ENCODE results near the gene EYA2.
"Not testable (repeated sequence)": the region's sequence is repeated elsewhere in the genome, so short reads cannot be mapped to it uniquely, and the experiment has no call there.

EYA2 gene

GRCh38 chr20:46930640-46931339, 36.1 kb downstream of the EYA2 start:
- DNase-seq (ENCODE audit: low read depth in 2 of 2): no peak

- no peak for DNase-seq (ENCODE audit: low read depth in 2 of 2)
These were observed 37.1 kb downstream of the EYA2 start for GRCh38 chr20:46931699-46932098.

- DNase-seq (ENCODE audit: low read depth in 2 of 2): not testable (repeated sequence)
These were observed 37.8 kb downstream of the EYA2 start for GRCh38 chr20:46932439-46932838.

- no peak for DNase-seq (ENCODE audit: low read depth in 2 of 2)
These were observed 38.5 kb downstream of the EYA2 start for GRCh38 chr20:46933150-46933549.

- no peak for DNase-seq (ENCODE audit: low read depth in 2 of 2)
These were observed 40.2 kb downstream of the EYA2 start for GRCh38 chr20:46934746-46935287.

GRCh38 chr20:46935394-46936017, 40.9 kb downstream of the EYA2 start:
- no peak for DNase-seq (ENCODE audit: low read depth in 2 of 2)

GRCh38 chr20:46936415-46937156, 41.9 kb downstream of the EYA2 start:
- DNase-seq (ENCODE audit: low read depth in 2 of 2): no peak

- DNase-seq (ENCODE audit: low read depth in 2 of 2): no peak
These were observed 42.5 kb downstream of the EYA2 start for GRCh38 chr20:46937157-46937523.

- DNase-seq (ENCODE audit: low read depth in 2 of 2): no peak
These were observed 43.0 kb downstream of the EYA2 start for GRCh38 chr20:46937533-46938226.

- no peak for DNase-seq (ENCODE audit: low read depth in 2 of 2)
These were observed 43.8 kb downstream of the EYA2 start for GRCh38 chr20:46938434-46938833.

- DNase-seq (ENCODE audit: low read depth in 2 of 2): no peak
These were observed 44.7 kb downstream of the EYA2 start for GRCh38 chr20:46939031-46939965.

- no peak for DNase-seq (ENCODE audit: low read depth in 2 of 2)
These were observed 46.0 kb downstream of the EYA2 start for GRCh38 chr20:46940616-46941015.

GRCh38 chr20:46941404-46941803, 46.8 kb downstream of the EYA2 start:
- DNase-seq (ENCODE audit: low read depth in 2 of 2): no peak

- DNase-seq (ENCODE audit: low read depth in 2 of 2): no peak
These were observed 49.4 kb downstream of the EYA2 start for GRCh38 chr20:46943861-46944591.

GRCh38 chr20:46945465-46945864, 50.8 kb downstream of the EYA2 start:
- no peak for DNase-seq (ENCODE audit: low read depth in 2 of 2)

- no peak for DNase-seq (ENCODE audit: low read depth in 2 of 2)
These were observed 51.6 kb downstream of the EYA2 start for GRCh38 chr20:46946181-46946624.

- no peak for DNase-seq (ENCODE audit: low read depth in 2 of 2)
These were observed 52.2 kb downstream of the EYA2 start for GRCh38 chr20:46946796-46947195.

- DNase-seq (ENCODE audit: low read depth in 2 of 2): no peak
These were observed 53.4 kb downstream of the EYA2 start for GRCh38 chr20:46948081-46948480.

GRCh38 chr20:46951405-46951804, 56.8 kb downstream of the EYA2 start:
- no peak for DNase-seq (ENCODE audit: low read depth in 2 of 2)

- DNase-seq (ENCODE audit: low read depth in 2 of 2): no peak
These were observed 57.3 kb downstream of the EYA2 start for GRCh38 chr20:46951840-46952497.

All from stimulated activated CD8-positive, alpha-beta memory T cell treated with anti-CD3 and anti-CD28 coated beads, Interleukin-15, amount 100 ng/mL, for 4 hours (primary cell).